Limb (tissue), 2 donors: ENCODE results near the gene MRPS12.

Experiments
- DNase-seq, 2 donors: peaks; one replicate each; pipeline ENCODE4 v3.0.0-alpha.2; 2016; ENCODE audit errors: extremely low spot score in 2 of 2

MRPS12 gene

DNA sequence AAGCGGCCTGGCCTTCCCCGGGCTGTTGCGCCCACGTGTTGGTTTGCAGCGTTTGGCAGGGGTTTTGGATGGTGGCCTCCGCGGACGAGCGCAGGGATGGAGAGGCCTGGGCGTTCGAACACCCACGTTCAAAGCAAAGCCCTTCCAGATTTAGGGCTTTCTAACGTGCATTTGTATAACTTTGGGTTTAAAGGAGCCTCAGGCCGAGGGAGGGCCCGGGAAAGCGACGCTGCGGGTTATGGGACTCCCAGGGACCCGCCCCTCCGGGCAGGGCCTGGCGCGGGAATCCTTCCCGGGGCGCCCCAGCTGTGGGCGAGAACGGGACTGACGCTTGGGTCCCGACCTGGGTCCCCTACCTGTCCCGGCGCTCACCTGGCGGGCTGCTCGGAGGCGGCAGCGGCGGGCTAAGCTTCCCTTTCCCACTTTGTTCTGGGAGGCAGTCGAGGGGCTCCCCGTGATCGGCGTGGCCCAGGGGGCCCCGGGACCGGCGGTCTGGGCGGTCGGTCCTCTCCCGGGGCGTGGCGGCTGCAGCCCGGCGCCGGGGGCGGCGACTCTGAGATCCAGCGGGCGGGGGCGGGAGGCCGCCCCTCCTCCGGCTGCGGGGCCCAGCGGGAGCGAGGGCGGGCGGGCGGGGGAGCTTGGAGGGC is 44.6 kb downstream of the MRPS12 start, which contains the start of gene FBXO17:
Gene FBXO17, minus strand, starts transcription at position 529 of the 647 bp plus-strand sequence. CDS start 25,423 bp downstream, outside the sequence.
- peak; percentile 73 to 84 for DNase-seq

DNA sequence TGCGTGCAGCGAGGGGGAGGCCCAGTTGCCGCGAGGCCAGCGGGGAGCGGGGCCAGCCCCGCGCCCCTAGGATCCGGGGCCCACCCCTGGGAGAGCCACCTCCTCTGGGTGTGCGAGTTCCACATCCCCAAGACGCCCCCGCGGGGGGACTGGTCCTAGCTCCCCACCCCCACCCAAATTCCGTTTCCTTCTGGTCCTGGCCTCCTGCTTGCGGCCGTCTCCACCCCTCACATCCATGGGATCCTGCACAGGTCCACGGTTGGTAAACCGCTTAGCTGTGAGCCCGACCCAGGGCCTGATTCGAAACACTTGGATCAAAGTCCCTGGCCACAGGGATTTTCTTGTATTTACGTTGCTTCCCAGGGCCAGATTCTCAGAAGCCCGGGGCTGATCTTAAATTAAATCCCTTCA is 45.1 kb downstream of the MRPS12 start:
- DNase-seq: peak in 1 of 2 donors; percentile 36

DNA sequence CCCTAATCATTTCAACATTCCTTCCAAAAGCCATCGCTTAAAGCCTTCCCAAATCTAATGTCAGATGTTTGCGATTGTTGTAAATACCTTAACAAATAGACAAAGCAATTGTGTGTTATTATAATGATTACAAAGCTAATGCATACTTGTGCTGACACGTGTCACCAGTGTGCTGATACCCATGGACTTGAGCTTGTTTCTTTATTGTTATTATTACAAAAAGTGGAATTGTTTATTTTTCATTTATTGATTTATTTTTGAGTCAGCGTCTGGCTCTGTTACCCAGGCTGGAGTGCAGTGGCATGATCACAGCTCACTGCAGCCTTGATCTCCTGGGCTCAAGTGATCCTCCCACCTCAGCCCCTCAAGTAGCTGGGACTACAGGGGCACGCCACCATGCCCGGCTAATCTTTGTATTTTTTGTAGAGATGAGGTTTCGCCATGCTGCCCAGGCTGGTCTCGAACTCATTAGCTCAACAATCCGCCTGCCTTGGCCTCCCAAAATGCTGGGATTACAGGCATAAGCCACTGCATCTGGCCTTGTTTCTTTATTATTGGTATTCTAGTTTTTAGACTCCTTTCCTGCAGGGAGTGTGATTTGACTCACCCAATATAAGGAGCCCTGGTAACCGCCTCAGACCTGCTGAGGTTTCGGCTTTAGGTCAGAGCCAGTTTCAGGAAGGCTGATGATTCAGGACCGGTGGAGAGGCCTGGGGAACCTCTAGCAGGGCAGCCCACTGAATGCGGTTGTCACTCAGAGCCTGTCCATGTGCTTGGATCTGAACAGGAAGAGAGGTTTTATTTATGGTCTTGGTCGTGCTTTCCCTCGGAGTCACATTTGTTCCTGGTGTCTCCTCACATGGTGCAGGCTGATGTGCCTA is 46.9 kb downstream of the MRPS12 start:
- DNase-seq: no peak

DNA sequence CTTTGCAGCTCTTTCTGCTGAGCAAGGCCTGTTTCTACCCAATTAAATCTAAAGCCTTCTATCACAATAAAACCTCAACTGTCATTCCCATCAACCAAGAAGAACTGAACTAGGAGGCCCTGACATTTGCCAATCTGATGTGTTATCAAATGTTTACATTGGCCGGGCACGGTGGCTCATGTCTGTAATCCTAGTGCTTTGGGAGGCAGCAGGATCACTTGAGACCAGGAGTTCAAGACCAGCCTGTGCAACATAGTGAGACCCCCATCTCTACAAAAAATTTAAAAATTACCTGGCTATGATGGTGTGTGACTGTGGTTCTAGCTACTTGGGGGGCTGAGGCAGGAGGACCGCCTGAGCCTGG is 47.6 kb downstream of the MRPS12 start:
- DNase-seq: no peak

DNA sequence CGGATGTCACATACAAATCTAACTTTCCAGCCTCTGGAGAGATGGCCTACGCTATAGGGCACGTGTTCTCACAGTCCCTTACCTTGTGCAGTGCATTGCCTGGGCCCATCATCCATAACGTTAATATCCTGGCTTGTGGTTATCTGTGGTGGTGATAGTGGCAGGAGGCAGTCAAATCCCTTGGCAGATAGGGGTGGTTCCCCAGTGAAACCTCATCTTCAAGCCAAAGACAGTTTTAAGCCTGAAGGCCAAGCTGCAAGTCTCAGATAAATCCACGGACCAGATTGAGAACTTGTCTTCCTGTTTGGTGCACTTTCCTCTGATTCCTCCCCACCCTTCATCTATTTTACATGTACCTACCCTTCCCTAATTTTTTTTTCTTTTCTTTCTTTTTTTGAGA is 49.1 kb downstream of the MRPS12 start:
- no peak for DNase-seq

DNA sequence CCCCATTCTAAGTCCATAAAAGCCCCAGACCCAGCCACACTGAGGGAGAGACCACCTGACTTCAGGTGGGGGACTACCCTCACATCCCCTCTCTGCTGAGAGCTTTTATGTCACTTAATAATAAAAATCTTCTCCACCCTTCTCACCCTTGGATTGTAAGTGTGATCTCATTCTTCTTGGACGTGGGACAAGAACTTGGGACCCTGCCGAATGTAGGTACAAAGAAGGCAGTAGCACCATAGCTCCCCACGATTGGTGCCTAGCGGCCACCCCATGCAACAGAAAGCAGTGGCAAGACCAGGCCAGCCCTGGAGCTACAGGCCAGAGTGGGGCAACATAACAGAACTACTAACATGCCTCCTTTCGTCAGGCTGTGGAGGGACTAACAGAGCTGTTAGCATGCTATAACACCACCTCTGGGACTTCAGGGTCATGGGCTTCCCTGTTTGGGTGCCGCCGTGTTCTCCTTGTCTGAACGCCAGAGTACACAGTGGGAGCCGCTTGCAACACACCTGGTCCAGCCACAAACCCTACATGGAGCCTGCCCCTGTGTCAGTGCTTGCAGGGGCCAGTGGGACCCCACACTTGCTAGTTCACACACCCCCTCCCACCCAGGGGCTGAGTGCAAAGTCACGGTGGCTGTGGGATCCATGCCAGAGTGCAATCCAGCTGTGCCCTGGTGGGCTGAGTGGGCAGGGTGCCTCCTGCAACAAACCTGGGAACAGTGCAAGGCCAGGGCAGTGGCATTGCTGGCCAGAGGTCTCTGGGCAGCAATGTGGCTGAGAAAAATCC is 50.0 kb downstream of the MRPS12 start:
- DNase-seq: no peak
